IPS-20b (cell line): ENCODE measurements around the gene TMIE.

ENCODE experiments used
- H3K27ac ChIP-seq: one replicate; pipeline ENCODE4 v1.5.1; 2013; ENCODE audit warnings: low read length
- H3K27me3 ChIP-seq: 2 replicates; pipeline ENCODE4 v1.6.1; 2013; ENCODE audit warnings: mild to moderate bottlenecking, low read length, inconsistent platforms; ENCODE audit not compliant: insufficient read depth
- H3K36me3 ChIP-seq: 2 replicates; pipeline ENCODE4 v1.6.1; 2013; ENCODE audit warnings: low read depth, mild to moderate bottlenecking, inconsistent platforms, low read length, moderate library complexity; ENCODE audit not compliant: insufficient read depth
- H3K4me1 ChIP-seq: 2 replicates; pipeline ENCODE4 v1.6.1; 2013; ENCODE audit warnings: mild to moderate bottlenecking, control low read depth, inconsistent platforms, low read length, moderate library complexity; ENCODE audit not compliant: insufficient read depth
- H3K4me3 ChIP-seq: 2 replicates; pipeline ENCODE4 v1.5.1; 2013; ENCODE audit warnings: mild to moderate bottlenecking, low read length, inconsistent platforms
- H3K9ac ChIP-seq: 2 replicates; pipeline ENCODE4 v1.6.1; 2013; ENCODE audit warnings: low read depth, mild to moderate bottlenecking, inconsistent platforms, low read length, moderate library complexity
- H3K9me3 ChIP-seq: 2 replicates; pipeline ENCODE4 v1.6.1; 2013; ENCODE audit warnings: mild to moderate bottlenecking, low read depth, low read length, inconsistent platforms; ENCODE audit not compliant: insufficient read depth

The TMIE gene

GRCh38 chr3:46706771-46707582 is 5.8 kb downstream of the TMIE start:
- Histone ChIP-seq H3K36me3 (no peaks in the 10 kb centered on the region), H3K4me1 (no peaks in the 10 kb centered on the region; the same call in 1 of the 2 replicates), H3K27me3 (peaks cover 22% of the 10 kb centered on the region), H3K27ac (no peak overlapping the region), H3K9me3 (no peaks in the 10 kb centered on the region), H3K4me3 (no peak overlapping the region), H3K9ac (no peak overlapping the region)

DNA sequence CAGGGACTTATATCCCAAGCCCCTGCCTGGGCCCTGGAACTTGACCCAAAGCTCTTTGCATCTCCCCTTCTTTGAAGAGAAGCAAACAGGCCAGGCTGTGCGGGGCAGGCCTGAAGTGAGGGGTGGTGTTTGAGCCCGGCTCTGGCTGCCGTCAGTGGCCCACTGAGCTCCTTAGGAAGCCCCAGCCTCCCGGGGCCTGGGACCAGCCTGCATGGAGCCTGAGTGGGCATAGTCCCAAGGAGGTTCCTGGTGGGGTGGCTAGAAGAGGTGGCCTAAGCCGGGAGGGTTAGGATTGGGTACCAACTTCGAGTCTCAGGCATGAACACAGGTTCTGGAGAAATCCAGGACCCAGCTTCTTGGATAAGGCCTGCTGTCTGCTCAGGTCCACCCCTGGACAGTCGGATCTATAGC is 6.4 kb downstream of the TMIE start:
- H3K4me3 ChIP-seq: no peak overlapping the region
- H3K27me3 ChIP-seq: peaks cover 16% of the 10 kb centered on the region
- no peaks in the 10 kb centered on the region for H3K9me3 ChIP-seq
- no peaks in the 10 kb centered on the region; the same call in 1 of the 2 replicates for H3K4me1 ChIP-seq
- H3K9ac ChIP-seq: no peak overlapping the region
- no peaks in the 10 kb centered on the region for H3K36me3 ChIP-seq
- no peak overlapping the region for H3K27ac ChIP-seq

GRCh38 chr3:46708401-46709156 is 7.4 kb downstream of the TMIE start:
- Histone ChIP-seq H3K27me3 (peaks cover 6% of the 10 kb centered on the region), H3K9ac (no peak overlapping the region), H3K4me1 (no peaks in the 10 kb centered on the region; the same call in 1 of the 2 replicates), H3K27ac (no peak overlapping the region), H3K4me3 (no peak overlapping the region), H3K36me3 (no peaks in the 10 kb centered on the region), H3K9me3 (no peaks in the 10 kb centered on the region)

DNA sequence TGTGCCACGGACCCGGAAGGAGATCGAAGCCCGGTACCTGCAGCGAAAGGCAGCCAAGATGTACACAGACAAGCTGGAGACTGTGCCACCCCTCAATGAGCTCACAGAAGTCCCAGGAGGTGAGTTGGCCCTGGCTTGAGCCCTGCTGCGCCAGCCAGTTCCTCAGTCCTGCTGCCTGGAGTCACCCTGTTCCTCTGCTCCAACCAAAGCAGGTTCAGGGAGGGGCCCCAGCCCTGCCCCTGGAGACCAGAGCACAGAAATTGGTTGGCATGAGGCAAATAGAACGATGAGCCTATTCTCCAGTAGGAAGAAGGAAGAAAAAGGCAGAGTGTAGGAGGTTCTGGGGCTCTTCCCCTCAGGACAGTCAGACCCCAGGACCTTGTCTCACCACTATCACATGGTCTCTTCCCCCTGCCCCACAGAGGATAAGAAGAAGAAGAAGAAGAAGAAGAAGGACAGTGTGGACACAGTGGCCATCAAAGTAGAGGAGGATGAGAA is 8.0 kb downstream of the TMIE start:
- no peaks in the 10 kb centered on the region for H3K9me3 ChIP-seq
- no peak overlapping the region for H3K4me3 ChIP-seq
- H3K9ac ChIP-seq: no peak overlapping the region
- H3K27ac ChIP-seq: no peak overlapping the region
- H3K27me3 ChIP-seq: no peaks in the 10 kb centered on the region
- no peaks in the 10 kb centered on the region; the same call in 1 of the 2 replicates for H3K4me1 ChIP-seq
- no peaks in the 10 kb centered on the region for H3K36me3 ChIP-seq

DNA sequence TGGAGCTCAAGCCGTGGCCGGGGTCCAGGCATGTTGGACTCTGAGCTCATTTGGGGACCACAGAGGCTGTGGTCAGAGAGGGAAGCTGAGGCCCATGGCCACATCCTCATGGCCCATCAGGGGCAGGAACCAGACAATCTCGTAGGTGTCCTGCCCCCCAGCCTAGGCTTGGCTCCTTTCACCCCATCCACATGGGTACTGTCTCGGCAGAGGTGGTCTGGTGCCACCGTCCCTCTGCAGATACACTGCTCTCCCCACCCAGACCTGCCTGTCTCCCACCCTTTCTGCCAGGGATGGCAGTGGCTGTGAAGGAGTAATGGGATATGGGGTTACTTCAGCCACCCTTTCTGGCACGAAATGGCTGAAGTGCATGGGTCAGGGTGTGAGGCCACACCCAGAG is 8.5 kb downstream of the TMIE start:
- Histone ChIP-seq H3K4me3 (no peak overlapping the region), H3K27me3 (no peaks in the 10 kb centered on the region), H3K9me3 (no peaks in the 10 kb centered on the region), H3K4me1 (no peaks in the 10 kb centered on the region; the same call in 1 of the 2 replicates), H3K9ac (no peak overlapping the region), H3K27ac (no peak overlapping the region), H3K36me3 (no peaks in the 10 kb centered on the region)

GRCh38 chr3:46710229-46710628 is 9.0 kb downstream of the TMIE start:
- Histone ChIP-seq H3K9ac (no peak overlapping the region), H3K4me3 (no peak overlapping the region), H3K36me3 (no peaks in the 10 kb centered on the region), H3K4me1 (no peaks in the 10 kb centered on the region; the same call in 1 of the 2 replicates), H3K9me3 (no peaks in the 10 kb centered on the region), H3K27ac (no peak overlapping the region), H3K27me3 (no peaks in the 10 kb centered on the region)

- Histone ChIP-seq H3K27me3 (no peaks in the 10 kb centered on the region), H3K36me3 (no peaks in the 10 kb centered on the region), H3K9me3 (no peaks in the 10 kb centered on the region), H3K9ac (no peak overlapping the region), H3K4me3 (no peak overlapping the region), H3K27ac (no peak overlapping the region), H3K4me1 (no peaks in the 10 kb centered on the region; the same call in 1 of the 2 replicates)
These were observed 9.6 kb downstream of the TMIE start for GRCh38 chr3:46710671-46711295.

- H3K27me3 ChIP-seq: no peaks in the 10 kb centered on the region
- no peak overlapping the region for H3K27ac ChIP-seq
- no peaks in the 10 kb centered on the region; the same call in 1 of the 2 replicates for H3K4me1 ChIP-seq
- H3K9me3 ChIP-seq: no peaks in the 10 kb centered on the region
- H3K36me3 ChIP-seq: no peaks in the 10 kb centered on the region
- H3K4me3 ChIP-seq: no peak overlapping the region
- H3K9ac ChIP-seq: no peak overlapping the region
These were observed 10.1 kb downstream of the TMIE start for GRCh38 chr3:46711305-46711704.

GRCh38 chr3:46711760-46712159 is 10.6 kb downstream of the TMIE start:
- Histone ChIP-seq H3K9me3 (no peaks in the 10 kb centered on the region), H3K4me3 (no peak overlapping the region), H3K36me3 (no peaks in the 10 kb centered on the region), H3K27ac (no peak overlapping the region), H3K4me1 (no peaks in the 10 kb centered on the region; the same call in 1 of the 2 replicates), H3K9ac (no peak overlapping the region), H3K27me3 (no peaks in the 10 kb centered on the region)

DNA sequence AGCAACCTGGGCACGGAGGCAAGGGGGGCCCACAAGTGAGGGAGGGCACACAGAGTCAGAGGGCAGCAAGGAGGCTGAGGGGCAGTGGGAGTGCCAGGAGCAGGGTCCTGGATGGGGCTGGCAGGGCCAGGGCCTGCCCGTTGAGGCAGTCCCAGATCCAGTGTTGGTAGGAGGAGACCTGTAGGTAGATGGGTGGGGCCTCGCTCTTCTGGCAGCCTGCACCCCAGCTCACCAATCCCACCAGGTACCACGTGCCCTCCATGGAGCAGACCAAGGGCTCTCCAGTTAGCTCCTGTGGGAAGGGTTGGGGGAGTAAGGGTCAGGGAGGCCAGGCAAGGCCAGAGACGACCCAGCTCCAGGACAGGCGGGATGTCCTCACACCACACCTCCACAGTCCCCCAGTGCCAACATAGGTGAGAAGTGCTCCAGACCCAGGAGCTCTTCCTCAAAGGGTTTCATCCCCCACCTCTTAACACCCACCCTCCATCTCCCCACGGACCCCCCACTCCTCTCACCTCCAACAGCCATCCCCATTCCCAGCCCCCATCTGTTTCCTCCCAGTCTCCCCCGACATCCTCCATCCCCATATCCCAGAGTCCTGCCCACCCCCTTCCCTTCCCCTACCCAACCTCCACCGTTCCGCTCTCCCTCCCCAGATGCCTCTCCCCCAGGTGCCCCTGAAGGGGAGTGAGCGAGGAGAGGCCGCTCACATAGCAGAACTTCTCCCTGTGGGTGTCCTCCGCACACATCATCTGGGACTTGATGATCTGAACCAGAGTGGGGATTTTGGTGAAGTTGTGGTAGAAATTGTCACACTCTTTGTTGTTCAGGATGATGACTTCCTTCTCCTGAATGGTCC is 11.2 kb downstream of the TMIE start:
- Histone ChIP-seq H3K27ac (no peak overlapping the region), H3K4me3 (no peak overlapping the region), H3K36me3 (no peaks in the 10 kb centered on the region), H3K9ac (no peak overlapping the region), H3K9me3 (no peaks in the 10 kb centered on the region), H3K4me1 (no peaks in the 10 kb centered on the region), H3K27me3 (no peaks in the 10 kb centered on the region)
